Left kidney (tissue), 2 donors: ENCODE measurements around the gene ITPR3. TPM values are rescaled to one million over a fixed set of nuclear protein-coding genes. Genes with fewer than 3 reads are reported as not detected.
"Not testable (repeated sequence)": the region's sequence is repeated elsewhere in the genome, so short reads cannot be mapped to it uniquely, and the experiment has no call there.

Experiments
- DNase-seq: peaks from one replicate; pipeline ENCODE4 v3.0.0-alpha.2; 2013
- polyA plus RNA-seq: library from polyadenylated mRNA; unstranded; fragments of 120-200 nt; gene quantifications from one replicate; pipeline ENCODE4 v1.2.1, GENCODE V29; 2013; ENCODE audit not compliant: insufficient read length

Gene ITPR3
- polyA plus RNA-seq, 1 donor: 9.2 TPM

DNA sequence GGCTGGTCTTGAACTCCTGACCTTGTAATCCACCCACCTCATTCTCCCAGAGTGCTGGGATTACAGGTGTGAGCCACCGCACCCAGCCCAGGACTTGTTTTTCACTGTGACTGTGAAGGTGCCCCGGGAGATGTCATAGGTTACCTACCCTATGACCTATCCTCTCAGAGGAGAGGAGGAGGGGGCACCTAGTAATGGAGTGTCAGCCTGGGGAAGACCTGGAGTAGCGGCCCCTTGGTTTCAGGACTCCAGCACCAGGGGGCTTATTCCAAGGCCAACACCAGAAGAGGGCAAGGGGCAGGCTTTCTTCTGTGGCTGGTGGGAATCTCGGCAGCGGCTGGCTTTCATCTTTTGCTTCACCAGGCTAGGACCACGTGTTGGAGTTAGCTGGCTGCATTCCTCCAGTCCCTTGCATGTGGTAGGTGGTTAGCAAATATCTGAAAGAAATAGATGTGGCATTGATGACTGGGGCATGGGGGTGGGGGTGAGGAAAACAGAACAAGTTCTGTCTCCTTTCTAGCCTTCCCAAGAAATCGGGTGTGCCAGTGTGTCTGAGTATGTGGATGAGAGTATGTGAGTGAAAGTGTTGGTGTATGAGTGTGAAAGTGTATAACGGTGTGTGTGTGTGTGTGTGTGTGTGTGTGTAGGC is 7.9 kb upstream of the ITPR3 start:
- DNase-seq: no peak

DNA sequence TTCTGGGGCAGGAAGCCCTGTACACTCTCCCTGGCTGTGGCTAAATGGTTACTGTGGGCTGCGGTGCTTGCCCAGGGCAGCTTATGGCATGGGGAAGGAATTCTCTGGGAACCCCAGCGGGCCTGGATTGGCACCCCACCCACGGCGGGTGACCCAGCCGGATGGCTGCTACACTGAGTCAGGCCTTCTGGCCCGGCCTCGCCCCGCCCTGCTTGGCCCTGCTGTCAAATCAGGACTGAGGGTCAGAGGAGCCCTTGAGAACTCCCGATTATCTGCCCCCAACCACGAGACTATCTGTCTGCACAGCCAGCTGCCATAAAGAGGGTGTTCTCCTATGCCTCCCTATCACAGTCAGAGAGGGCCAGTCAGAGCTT is 7.3 kb upstream of the ITPR3 start:
- DNase-seq: no peak

DNA sequence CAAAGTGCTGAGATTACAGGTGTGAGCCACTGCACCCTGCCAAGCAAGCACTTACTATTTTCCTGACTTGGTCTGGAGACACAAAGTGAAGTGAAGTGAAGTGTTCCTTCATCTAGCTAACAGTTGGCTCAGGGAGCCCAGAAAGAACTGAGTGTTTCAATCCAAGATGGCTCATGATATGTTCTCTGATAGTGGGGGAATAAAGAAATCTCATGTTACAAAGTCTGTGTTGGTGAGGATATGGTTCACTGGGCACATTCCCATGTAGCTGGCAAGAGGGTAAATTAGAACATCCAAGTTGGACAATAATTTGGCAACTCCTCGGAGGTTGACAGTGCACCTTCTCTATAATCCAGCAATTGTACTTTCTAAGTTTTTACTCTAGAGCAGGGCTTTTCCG is 5.0 kb upstream of the ITPR3 start:
- DNase-seq: no peak

DNA sequence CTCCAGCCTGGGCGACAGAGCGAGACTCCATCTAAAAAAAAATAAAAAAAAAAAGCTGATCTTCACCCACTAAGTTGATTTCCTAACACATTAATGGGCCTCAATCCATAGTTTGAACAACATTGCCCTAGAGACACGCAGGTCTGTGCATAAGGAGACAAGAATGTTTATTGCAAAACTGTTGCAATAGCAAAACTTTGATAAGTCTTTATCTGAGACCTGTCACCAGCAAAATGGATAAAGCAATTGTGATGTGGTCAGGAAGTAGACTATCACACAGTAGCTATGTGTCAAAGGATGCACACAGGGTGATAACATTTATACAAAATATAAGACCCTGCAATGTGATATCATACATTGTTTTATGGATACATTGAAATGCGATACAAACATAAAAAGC is 4.2 kb upstream of the ITPR3 start:
- DNase-seq: no peak

DNA sequence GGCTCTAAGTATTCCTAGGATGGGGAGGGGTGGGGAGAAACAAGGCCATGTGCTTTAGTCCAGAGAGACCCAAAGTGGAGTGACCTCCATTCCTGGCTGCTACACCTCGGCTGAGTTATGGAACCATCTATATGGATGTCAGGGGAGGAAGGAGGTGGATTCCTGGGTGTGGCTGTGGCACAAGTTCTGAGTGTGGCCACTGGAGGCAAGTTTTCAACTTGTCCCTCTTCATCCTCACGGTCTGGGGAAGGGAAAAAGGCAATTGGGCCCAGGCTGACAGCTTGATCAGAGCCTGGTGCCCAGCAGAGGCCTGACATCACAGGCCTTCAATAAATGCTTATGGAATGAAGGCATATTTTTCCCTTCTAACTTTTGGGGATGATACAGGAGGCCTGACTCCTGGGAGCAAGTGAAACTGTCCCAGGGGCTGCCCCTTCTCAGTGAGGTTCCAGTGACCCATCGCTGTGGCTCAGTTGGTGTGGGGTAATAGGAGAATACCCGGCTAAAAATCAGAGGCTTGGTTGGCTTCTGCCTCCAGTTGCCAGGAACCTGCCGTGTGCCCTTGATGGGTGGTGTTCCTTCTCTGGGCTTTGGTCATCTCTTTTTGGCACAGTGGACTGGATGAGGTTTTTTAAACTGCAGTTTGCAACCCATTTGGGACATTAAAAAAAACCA is 1.8 kb upstream of the ITPR3 start:
- no peak for DNase-seq

DNA sequence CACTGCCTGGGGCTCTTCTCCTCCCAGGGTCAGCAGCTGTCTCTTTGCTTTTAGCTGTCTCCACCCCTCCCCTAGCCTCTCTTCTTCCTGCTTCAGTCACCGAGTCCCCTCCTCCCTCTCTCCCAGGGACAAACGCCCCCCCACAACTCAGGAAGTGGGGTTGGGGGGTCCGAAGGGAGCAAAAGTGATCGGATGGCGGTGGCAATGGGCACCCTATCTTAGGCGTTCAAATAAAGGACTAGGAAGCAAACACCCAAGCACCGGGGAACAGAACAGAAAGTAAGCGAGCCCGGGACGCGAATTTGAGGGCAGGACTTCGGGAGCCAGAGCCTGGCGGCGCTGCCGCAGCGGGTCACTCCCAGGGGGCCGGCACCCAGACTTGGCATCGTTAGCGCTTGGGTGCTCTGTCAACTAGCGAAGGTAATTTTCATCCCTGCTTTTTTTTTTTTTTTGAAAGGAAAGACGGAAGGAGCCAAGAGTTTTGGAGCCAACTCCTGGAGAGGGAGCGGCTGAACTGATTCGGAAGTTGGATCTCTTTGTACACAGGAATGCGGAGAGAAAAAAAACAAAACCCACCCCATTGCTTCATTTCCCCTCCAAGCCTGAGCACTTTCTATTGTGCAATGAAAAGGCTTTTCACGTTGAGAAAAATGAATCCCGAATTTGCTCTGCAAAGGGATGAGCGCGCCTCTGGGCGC is 815 bp upstream of the ITPR3 start:
- no peak for DNase-seq

DNA sequence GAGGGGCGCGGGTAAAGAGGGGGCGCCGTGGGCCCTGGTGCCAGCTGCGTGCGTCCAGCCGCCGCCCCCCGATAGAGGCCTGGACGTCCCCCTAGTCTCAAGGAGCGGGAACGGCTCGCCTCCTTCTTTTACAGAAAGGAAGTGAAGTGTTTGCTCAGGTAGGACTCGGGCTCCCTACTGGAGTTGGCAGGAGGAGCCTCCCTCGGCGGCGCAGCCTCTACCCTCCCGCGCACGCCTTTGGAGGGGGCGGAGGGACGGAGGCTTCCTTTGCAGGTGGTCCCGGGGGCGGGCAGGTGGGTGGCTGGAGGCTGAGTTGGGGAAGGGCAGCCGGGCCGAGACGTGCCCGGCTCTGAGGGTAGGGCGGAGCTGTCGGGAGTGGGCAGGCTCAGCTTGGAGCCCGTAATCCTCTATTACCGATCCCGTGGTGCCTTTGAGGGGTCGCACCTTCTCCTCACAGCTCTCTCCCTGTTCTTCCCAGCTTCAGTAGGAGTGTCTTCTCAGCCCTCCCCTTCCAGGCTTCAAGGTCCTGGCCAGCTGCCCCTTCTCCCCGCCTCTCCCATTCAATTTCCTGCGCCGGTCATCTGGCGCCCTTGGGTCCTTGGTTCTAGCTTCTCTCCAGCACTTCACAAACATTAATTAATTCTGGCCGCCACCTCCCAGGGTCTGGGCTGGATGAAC is 728 bp downstream of the ITPR3 start:
- DNase-seq: no peak

DNA sequence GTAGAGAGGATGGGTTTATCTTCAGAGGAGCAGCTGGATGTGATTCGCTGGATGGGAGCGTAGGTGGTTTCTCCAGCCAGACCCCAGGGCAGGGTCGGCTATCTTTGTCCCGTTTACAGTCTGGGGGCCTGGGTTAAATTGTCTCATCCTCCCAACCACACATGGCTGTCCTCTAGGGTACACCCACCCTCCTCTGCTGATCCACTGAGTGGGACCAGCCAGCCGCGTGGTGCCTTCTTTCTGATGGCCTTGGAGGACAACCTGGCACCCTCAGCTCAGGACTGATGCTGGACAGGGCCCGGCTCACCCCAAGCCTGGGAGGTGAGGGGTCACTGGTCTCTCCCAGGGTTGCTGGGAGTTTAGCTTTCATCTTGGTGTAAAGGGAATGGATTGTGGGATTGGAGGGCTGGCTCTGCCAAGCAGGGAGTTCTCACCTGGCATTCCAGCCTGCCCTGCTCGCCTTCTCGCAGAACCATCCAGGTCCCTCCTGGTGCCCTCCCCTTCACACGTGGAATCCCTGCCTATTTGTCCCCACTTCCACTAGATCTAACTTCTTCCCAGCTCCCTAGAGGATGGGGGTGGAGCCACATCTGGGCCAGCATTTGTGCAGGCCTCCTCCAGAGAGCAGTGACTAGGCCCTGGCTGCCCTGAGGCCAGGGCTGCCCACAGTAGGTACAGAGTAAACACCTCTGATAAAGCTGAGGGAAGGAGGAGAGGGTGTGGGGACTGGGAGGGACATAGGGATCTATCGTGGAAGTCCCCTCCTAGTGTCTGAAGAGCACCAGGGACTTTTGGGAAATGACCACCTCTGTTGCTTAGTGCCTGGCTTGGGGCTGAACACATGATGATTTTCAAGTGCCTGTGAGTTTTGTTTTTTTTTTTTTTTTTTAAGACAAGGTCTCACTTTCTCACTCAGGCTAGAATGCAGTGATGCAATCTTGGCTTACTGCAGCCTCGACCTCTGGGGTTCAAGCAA is 1.6 kb downstream of the ITPR3 start:
- no peak for DNase-seq

DNA sequence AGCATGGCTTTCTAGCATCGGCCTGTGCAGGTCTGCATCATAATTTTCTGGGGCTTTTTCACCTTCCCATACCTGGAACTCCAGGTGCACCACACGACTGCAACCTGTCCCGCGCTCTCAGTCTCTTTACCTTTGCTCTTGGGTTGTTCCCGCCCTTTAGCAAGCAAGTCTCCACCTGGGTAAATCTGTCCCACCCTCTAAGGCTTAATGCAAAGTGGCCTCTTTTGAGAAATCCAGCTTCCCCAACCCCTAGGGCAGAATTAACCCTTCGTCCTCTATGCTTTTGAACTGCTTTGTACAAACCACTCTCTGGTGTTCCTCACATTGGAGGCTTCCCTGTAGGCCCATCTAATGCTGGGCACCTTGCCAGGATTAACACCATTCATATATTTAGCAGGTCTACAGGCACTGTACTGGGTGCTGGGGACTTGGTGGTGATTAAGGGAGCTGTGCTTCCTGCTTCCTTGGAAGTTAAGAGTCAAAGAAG is 2.8 kb downstream of the ITPR3 start:
- DNase-seq: no peak

DNA sequence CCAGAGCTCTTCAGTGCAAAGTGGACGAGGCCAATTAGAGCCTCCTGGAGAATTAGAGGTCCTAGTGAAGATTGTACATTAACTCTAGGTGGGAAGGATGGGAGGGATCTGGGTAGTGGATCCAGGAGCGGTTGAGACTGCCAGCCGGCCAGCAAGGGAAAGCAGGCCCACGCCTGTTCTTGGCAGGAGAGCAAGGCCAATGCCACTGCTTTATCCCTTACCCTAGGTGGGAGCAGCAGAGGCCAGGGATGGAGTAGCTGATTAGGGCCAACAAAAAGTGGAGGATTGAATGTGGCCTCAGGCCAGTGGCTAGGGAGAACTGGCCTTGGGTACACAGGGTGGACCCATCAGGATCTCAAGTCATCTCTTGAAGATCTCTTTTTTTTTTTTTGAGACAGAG is 3.7 kb downstream of the ITPR3 start:
- DNase-seq: no peak

DNA sequence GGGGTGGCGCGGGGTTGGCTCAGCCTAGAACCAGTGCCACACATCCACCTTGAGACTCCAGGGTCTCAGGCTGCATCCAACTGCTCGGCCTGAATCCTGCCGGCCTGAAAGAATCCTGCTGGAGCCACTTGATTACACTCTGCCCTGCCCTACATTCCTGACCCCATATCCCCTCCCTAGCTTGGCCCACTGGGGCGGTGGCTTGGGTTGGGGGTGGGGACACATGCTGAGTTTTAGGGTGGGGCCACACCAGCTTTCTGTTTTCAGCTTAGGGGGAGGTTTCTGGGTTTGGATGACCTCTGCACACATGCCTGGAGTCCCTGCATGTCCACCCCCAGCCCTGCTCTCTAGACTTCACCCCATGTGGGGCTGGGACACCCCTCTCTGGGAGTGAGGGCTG is 6.8 kb downstream of the ITPR3 start:
- no peak for DNase-seq

DNA sequence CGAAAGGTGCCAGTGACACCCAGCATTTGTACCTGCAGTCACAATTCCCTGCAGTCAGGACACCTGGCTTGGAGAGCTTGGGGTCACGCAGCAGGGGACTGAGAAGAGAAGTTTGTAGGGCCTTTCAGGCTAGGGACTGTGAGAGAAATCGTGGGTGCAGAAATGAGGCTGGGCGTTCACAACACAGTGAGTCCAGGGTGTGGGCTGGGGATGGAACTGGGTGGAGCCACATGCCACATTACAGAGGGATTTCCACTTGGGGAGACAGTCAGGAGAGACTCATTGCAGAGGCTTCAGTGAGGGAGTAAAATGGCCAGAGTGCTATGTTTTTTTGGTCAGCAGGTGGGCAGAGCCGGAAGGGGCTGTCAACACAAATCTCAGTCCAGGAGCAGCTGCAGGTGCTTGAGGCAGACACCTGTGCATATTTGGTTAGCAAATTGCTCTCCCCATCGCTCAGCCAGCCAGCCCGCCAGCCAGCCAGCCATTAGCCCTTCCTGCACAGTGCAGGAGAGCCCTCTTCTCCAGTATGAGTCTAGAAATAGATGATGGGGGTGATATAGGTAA is 7.4 kb downstream of the ITPR3 start:
- DNase-seq: no peak

DNA sequence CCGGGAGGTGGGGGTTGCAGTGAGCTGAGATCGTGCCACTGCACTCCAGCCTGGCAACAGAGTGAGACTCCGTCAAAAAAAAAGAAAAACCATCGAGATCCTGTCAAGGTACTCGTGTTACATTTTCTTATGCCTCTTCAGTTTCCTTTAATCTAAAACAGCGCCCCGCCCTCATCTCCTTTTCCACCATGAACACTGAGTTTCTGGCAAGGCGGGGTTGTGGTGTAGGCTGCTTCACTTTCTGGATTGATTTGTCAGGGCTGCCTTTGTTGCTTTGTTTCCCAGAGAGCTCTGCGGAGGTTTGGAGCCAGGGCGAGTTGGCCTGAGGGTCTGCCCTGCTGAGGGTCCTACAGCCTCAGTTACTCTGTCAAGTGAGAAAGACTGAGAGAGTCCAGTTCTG is 8.9 kb downstream of the ITPR3 start:
- DNase-seq: no peak

DNA sequence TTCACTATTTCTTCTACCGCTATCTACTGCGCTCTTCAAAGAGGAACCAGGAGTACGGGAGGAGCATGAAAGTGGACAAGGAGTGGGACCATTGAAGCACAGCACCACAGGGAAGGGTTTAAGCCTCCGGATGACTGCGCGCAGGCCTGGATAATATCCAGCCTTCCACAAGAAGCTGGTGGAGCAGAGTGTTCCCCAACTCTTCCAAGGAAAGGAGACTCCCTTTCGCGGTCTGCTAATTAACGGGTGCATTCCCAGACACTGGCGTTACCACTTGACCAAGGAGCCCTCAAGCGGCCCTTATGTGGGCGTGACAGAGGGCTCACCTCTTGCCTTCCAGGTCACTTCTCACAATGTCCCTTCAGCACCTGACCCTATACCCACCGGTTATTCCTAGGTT is 10.4 kb downstream of the ITPR3 start:
- DNase-seq: not testable (repeated sequence)

DNA sequence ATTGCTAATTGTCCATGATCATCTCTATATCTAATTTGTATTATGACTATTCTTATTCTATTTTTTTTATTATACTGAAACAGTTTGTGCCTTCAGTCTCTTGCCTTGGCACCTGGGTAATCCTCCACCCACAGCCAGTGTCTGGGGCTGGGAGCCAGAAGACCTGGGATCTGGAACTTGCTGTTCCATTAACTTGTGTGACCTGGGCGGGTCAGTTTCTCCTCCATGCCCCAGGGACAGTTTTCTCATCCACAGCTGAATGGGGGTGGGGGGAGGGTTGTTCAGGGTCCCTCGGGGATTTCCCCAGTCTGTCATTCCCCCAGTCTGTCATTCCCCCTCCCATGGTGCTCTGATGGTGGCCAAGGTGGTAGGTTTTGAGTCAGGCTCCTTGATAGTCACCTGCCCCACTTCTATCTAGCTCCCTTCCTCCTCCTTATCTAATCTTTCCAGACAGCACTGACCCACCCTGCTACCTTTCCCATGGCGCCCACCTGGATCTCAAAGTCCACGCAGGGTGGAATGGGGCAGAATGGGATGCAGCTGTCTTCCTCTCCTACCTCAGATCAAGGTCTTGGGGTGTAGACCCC is 10.9 kb downstream of the ITPR3 start:
- no peak for DNase-seq

DNA sequence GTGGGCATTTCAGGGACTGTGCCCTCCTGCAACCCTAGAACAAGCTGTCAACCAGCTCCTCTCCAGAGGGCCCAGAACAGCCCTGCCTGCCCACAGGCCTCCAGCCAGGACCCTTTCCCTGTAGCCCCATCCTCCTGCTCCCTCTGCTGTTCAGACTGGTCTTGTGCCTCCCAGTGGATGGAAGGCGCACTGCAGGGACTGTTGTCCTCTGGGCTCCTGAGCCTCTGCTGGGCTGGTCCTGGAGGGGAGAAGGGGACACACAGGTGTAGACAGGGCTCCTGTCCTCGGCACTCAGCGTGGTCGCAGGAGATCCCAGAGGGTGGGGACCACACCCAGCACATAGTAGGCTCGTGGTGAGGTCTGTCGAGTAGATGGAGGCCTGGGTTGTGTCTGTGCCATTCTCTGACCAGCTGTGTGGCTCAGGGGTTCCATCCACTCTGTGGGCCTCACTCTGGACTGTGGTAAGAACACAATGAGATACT is 11.5 kb downstream of the ITPR3 start:
- no peak for DNase-seq

DNA sequence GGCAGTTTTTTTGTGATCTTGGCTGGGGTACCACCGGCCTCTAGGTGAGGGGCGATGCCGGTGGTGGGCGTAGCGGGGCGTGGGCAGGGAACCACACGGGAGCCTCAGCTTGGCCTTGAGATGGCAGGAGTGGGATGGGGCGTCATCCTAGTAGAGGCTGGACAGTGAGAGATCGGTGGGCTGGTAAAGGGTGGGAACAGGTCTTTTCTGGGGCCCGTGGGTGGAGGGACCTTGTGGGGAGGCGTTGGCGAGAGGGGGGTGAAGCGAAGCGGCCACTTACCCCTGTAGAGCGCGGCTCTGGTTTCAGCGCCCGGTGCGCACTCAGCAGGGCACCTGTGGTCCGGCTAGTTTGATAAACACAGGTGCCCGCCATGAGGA is 12.0 kb downstream of the ITPR3 start:
- no peak for DNase-seq

DNA sequence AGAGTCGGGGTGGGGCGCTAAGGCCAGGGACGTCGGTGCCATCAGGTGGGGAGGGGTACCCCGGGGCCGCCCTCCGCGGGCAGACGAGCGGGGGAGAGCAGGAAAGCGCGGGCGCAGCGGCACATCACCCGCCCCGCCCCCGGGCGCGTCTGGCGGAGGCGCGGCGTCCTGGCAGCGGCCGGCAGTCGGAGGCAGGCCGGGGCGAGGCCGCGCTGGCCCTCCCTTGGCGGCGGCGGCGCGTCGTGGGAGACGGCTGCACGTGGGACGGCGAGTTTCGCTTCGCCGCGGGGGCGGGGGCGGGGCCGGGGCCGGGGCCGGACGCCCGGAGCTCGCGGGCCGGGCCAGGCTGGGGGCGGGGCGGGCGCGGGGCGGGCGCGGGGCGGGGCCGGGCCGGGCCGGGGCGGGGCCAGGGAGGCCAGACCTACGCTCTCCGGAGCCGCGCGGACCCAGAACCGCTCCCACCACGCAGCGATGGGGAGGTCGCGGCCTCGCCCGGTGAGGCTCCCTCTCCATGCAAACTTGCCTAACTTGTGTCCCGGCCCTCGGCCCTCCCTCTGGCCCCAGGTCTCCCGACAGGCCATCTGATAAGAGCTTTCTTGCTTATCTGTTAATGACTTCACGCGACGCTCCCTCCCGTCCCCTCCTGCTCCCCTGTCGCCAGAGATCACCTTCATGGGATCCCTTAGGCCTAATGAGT is 12.5 kb downstream of the ITPR3 start:
- no peak for DNase-seq

DNA sequence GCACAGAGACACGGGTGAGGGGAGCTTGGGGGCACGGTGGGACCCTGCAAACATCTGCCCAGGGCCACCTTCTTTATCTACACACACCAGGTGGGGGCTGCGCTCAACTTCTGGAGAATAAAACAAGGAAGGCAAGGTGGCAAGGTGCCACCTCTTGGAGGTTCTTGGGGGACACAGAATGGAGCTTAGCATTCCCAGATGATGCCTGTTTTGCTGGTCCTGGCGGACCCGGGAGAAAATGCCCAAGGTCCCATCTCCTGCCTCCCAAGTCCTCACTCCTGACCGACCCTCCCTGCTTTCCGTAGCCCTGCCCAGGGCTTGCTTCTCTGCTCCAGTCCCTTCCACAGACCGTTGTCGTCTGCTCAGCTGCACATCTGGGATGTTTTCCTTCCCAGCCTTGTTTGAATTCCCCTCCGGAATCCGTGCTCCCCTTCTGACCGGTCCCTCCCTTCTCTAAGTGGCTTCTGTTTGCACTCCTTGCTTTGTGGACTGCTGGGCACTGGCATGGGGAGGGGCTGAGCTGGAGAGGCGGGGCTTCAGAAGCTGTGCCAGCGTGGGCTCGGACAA is 13.1 kb downstream of the ITPR3 start:
- DNase-seq: no peak

DNA sequence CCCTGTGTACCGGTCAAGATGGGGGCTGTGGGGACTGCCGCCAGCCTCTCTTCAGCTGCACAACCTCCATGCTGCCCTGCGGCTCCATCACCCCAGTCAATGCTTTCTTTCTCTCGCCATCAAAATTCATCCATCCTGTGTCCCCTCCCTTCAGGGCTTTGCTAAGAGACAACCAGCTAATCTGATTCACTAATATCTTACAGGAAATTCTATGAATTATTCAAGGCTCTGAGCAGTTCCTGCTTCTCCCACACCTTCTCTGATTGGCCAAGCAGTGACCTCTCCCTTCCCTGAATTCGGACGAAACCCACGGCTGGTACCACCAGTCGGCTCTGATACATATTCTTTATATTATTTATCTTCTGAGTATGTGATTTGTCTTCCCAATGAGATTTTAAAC is 13.8 kb downstream of the ITPR3 start:
- DNase-seq: no peak
